Neural cell (in vitro differentiated cells): ENCODE results near the gene EPHA2.

Source experiments
- EP300 ChIP-seq: fragments of 450-650 bp; conservative IDR thresholded peaks from 2 replicates; pipeline ENCODE4 v1.6.1; 2014; ENCODE audit warnings: antibody characterized with exemption, mild to moderate bottlenecking, moderate library complexity; ENCODE audit not compliant: poor library complexity, severe bottlenecking
- EZH2 ChIP-seq: fragments of 200-600, 300-800 bp; shearing (Covaris generic), sonication (generic); IDR thresholded peaks from 2 replicates; pipeline ENCODE4 v1.6.1; 2014; ENCODE audit warnings: antibody characterized with exemption, low read length, borderline replicate concordance, mild to moderate bottlenecking; ENCODE audit not compliant: insufficient read depth, poor library complexity, severe bottlenecking
- MXI1 ChIP-seq: fragments of 450-650 bp; conservative IDR thresholded peaks from 2 replicates; pipeline ENCODE4 v1.6.1; 2014; ENCODE audit warnings: antibody characterized with exemption, mild to moderate bottlenecking; ENCODE audit not compliant: poor library complexity, severe bottlenecking
- POLR2AphosphoS5 ChIP-seq: IDR thresholded peaks from 2 replicates; pipeline ENCODE4 v1.6.1; 2012
- RAD21 ChIP-seq: fragments of 450-650 bp; conservative IDR thresholded peaks from 2 replicates; pipeline ENCODE4 v1.6.1; 2014; ENCODE audit warnings: antibody characterized with exemption, mild to moderate bottlenecking, moderate library complexity
- SMC3 ChIP-seq: fragments of 450-650 bp; conservative IDR thresholded peaks from 2 replicates; pipeline ENCODE4 v1.6.1; 2014; ENCODE audit warnings: antibody characterized with exemption, mild to moderate bottlenecking, moderate library complexity; ENCODE audit not compliant: poor library complexity
- TF ChIP-seq, protein P1 (sequence below): fragments of 450-650 bp; IDR thresholded peaks from 2 replicates; pipeline ENCODE4 v1.5.1; 2014; ENCODE audit warnings: antibody characterized with exemption, mild to moderate bottlenecking, moderate library complexity; ENCODE audit not compliant: poor library complexity, severe bottlenecking
- TF ChIP-seq, protein P2 (sequence below): IDR thresholded peaks from 2 replicates; pipeline ENCODE4 v1.6.1; 2012; ENCODE audit warnings: borderline replicate concordance

DNA sequence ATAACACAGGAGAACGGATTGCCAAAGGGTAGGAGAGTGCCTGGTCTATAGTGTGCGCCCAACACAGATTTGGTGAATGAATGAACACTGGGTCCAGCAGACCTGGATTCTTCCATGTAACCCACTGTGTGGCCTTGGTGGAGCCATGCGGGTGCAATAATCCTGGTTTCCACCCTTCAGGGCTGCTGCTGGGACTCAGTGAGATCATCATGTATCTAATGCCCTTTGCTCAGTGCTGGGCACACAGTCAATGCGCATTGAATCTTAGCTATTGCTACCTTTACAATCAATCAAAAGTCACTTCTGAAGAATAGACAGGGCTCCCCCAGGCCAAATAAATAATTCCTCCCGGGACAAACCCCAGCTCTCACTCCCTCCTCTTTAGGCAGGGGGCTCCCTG is 5.8 kb upstream of the EPHA2 start:
- TF ChIP-seq, protein P1, sequence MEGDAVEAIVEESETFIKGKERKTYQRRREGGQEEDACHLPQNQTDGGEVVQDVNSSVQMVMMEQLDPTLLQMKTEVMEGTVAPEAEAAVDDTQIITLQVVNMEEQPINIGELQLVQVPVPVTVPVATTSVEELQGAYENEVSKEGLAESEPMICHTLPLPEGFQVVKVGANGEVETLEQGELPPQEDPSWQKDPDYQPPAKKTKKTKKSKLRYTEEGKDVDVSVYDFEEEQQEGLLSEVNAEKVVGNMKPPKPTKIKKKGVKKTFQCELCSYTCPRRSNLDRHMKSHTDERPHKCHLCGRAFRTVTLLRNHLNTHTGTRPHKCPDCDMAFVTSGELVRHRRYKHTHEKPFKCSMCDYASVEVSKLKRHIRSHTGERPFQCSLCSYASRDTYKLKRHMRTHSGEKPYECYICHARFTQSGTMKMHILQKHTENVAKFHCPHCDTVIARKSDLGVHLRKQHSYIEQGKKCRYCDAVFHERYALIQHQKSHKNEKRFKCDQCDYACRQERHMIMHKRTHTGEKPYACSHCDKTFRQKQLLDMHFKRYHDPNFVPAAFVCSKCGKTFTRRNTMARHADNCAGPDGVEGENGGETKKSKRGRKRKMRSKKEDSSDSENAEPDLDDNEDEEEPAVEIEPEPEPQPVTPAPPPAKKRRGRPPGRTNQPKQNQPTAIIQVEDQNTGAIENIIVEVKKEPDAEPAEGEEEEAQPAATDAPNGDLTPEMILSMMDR, result no peak
- TF ChIP-seq EP300, result no peak
- no peak for TF ChIP-seq POLR2AphosphoS5
- TF ChIP-seq, protein P2, sequence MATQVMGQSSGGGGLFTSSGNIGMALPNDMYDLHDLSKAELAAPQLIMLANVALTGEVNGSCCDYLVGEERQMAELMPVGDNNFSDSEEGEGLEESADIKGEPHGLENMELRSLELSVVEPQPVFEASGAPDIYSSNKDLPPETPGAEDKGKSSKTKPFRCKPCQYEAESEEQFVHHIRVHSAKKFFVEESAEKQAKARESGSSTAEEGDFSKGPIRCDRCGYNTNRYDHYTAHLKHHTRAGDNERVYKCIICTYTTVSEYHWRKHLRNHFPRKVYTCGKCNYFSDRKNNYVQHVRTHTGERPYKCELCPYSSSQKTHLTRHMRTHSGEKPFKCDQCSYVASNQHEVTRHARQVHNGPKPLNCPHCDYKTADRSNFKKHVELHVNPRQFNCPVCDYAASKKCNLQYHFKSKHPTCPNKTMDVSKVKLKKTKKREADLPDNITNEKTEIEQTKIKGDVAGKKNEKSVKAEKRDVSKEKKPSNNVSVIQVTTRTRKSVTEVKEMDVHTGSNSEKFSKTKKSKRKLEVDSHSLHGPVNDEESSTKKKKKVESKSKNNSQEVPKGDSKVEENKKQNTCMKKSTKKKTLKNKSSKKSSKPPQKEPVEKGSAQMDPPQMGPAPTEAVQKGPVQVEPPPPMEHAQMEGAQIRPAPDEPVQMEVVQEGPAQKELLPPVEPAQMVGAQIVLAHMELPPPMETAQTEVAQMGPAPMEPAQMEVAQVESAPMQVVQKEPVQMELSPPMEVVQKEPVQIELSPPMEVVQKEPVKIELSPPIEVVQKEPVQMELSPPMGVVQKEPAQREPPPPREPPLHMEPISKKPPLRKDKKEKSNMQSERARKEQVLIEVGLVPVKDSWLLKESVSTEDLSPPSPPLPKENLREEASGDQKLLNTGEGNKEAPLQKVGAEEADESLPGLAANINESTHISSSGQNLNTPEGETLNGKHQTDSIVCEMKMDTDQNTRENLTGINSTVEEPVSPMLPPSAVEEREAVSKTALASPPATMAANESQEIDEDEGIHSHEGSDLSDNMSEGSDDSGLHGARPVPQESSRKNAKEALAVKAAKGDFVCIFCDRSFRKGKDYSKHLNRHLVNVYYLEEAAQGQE, result no peak
- TF ChIP-seq EZH2, result no peak
- TF ChIP-seq RAD21, result no peak
- TF ChIP-seq SMC3, result no peak
- no peak for TF ChIP-seq MXI1
